Smooth muscle cell (in vitro differentiated cells): Measurements from ENCODE around the gene CNNM4. TPM values are rescaled to one million over a fixed set of nuclear protein-coding genes. Genes with fewer than 3 reads are reported as not detected.

Experiments
- DNase-seq: peaks from one replicate; lab custom pipeline; 2025; ENCODE audit not compliant: unreplicated experiment; lab: John Stamatoyannopoulos, UW
- H2AFZ ChIP-seq: fragments of 200-600 bp; sonication (generic); 2 replicates; pipeline ENCODE4 v1.6.0; 2016; ENCODE audit warnings: antibody characterized with exemption, low read depth, mild to moderate bottlenecking
- H3F3A ChIP-seq: fragments of 200-600 bp; sonication (generic); 2 replicates; pipeline ENCODE4 v1.6.0; 2017; ENCODE audit warnings: antibody characterized with exemption, low read depth
- H3K27ac ChIP-seq: fragments of 200-600 bp; sonication (generic); 2 replicates; pipeline ENCODE4 v1.5.1; 2016; ENCODE audit warnings: low read depth, mild to moderate bottlenecking
- H3K27me3 ChIP-seq: fragments of 200-600 bp; sonication (generic); 2 replicates; pipeline ENCODE4 v1.6.1; 2016; ENCODE audit warnings: low read depth, mild to moderate bottlenecking
- H3K36me3 ChIP-seq: fragments of 200-600 bp; sonication (generic); 2 replicates; pipeline ENCODE4 v1.5.1; 2016; ENCODE audit warnings: low read depth
- H3K4me1 ChIP-seq: fragments of 200-600 bp; sonication (generic); 2 replicates; pipeline ENCODE4 v1.5.1; 2016; ENCODE audit warnings: low read depth
- H3K4me2 ChIP-seq: fragments of 200-600 bp; sonication (generic); 2 replicates; pipeline ENCODE4 v1.6.0; 2016; ENCODE audit warnings: mild to moderate bottlenecking
- H3K4me3 ChIP-seq: fragments of 200-600 bp; sonication (generic); 2 replicates; pipeline ENCODE4 v1.5.1; 2016; ENCODE audit warnings: mild to moderate bottlenecking
- H3K79me2 ChIP-seq: fragments of 200-600 bp; sonication (generic); 2 replicates; pipeline ENCODE4 v1.6.0; 2016; ENCODE audit warnings: low read depth, mild to moderate bottlenecking
- H3K9ac ChIP-seq: fragments of 200-600 bp; sonication (generic); 2 replicates; pipeline ENCODE4 v1.6.0; 2016; ENCODE audit warnings: low read depth
- H3K9me3 ChIP-seq: fragments of 200-600 bp; sonication (generic); replicated peaks from 2 replicates; pipeline ENCODE4 v1.5.1; 2016; ENCODE audit warnings: low read depth
- H4K20me1 ChIP-seq: fragments of 200-600 bp; sonication (generic); 2 replicates; pipeline ENCODE4 v1.6.0; 2016; ENCODE audit warnings: low read depth
- CTCF ChIP-seq: fragments of 200-600 bp; sonication (generic); IDR thresholded peaks from 2 replicates; pipeline ENCODE4 v1.5.1; 2017; ENCODE audit warnings: borderline replicate concordance, mild to moderate bottlenecking, antibody characterized with exemption; ENCODE audit not compliant: insufficient read depth, poor library complexity, severe bottlenecking
- WGBS: methylation state at CpG from one replicate; pipeline ENCODE4 v1.1.7; 2016; ENCODE audit warnings: low lambda C conversion rate; 5-methylcytosine and 5-hydroxymethylcytosine counted together
- polyA plus RNA-seq: library from polyadenylated mRNA; unstranded; fragments of >200 nt; fragmentation: Nextera tagmentation; extraction: Ambion mirVana; gene quantifications from 2 replicates; pipeline ENCODE4 v1.2.1, GENCODE V29; 2016
- total RNA-seq: library from RNA; depleted of rRNA; stranded (reverse); fragments of >200 nt; gene quantifications from 2 replicates; pipeline ENCODE4 v1.2.3, GENCODE V29; 2014

CNNM4 gene
- total and polyA plus RNA-seq, 2 experiments from 2014 or later = 7.2 to 10.1 TPM

- DNase-seq = no peak
- H3F3A ChIP-seq = no peaks in the 10 kb centered on the region
- H3K27me3 ChIP-seq = no peaks in the 10 kb centered on the region
- H3K4me3 ChIP-seq = no peak overlapping the region
- H2AFZ ChIP-seq = no peak overlapping the region
- no peaks in the 10 kb centered on the region for H3K79me2 ChIP-seq
- no peak overlapping the region for H3K4me2 ChIP-seq
- peaks cover 7% of the 10 kb centered on the region for H4K20me1 ChIP-seq
- H3K4me1 ChIP-seq = no peaks in the 10 kb centered on the region
- WGBS = 61% methylated on average over 2 of the region's 2 CpGs
- no peak for TF ChIP-seq CTCF
- H3K36me3 ChIP-seq = no peaks in the 10 kb centered on the region
- no peaks in the 10 kb centered on the region for H3K9me3 ChIP-seq
- H3K9ac ChIP-seq = no peak overlapping the region
- peak overlapping the region; percentile 10 for H3K27ac ChIP-seq
These were observed 30.5 kb upstream of the CNNM4 start for GRCh38 chr2:96730212-96730611.

- Histone ChIP-seq H4K20me1 (peaks cover 7% of the 10 kb centered on the region), H3K27ac (no peak overlapping the region), H3K9ac (no peak overlapping the region), H2AFZ (no peak overlapping the region), H3F3A (no peaks in the 10 kb centered on the region), H3K36me3 (no peaks in the 10 kb centered on the region), H3K9me3 (no peaks in the 10 kb centered on the region), H3K4me2 (no peak overlapping the region), H3K79me2 (peaks cover 21% of the 10 kb centered on the region), H3K4me3 (no peak overlapping the region), H3K4me1 (peaks cover 2% of the 10 kb centered on the region), H3K27me3 (no peaks in the 10 kb centered on the region)
- no peak for TF ChIP-seq CTCF
- 94% methylated on average over 3 of the region's 3 CpGs for WGBS
- DNase-seq = no peak
These were observed 26.8 kb upstream of the CNNM4 start for GRCh38 chr2:96733931-96734330.

- Histone ChIP-seq H3K9ac (no peak overlapping the region), H3K27ac (no peak overlapping the region), H4K20me1 (peaks cover 7% of the 10 kb centered on the region), H3K36me3 (no peaks in the 10 kb centered on the region), H3F3A (no peaks in the 10 kb centered on the region), H3K4me2 (no peak overlapping the region), H3K79me2 (peaks cover 23% of the 10 kb centered on the region), H3K9me3 (no peaks in the 10 kb centered on the region), H3K4me1 (peaks cover 5% of the 10 kb centered on the region), H3K27me3 (no peaks in the 10 kb centered on the region), H2AFZ (no peak overlapping the region), H3K4me3 (no peak overlapping the region)
- WGBS = 85% methylated on average over 8 of the region's 8 CpGs
- DNase-seq = no peak
- no peak for TF ChIP-seq CTCF
These were observed 25.7 kb upstream of the CNNM4 start for GRCh38 chr2:96734880-96735583.

- Histone ChIP-seq H3K4me2 (no peak overlapping the region), H4K20me1 (peaks cover 7% of the 10 kb centered on the region), H3K79me2 (peaks cover 23% of the 10 kb centered on the region), H2AFZ (no peak overlapping the region), H3K27ac (no peak overlapping the region), H3K36me3 (no peaks in the 10 kb centered on the region), H3K9ac (no peak overlapping the region), H3F3A (no peaks in the 10 kb centered on the region), H3K4me3 (no peak overlapping the region), H3K9me3 (no peaks in the 10 kb centered on the region), H3K4me1 (peaks cover 9% of the 10 kb centered on the region), H3K27me3 (no peaks in the 10 kb centered on the region)
- WGBS = 81% methylated on average over 2 of the region's 2 CpGs
- TF ChIP-seq CTCF = no peak
- no peak for DNase-seq
These were observed 23.5 kb upstream of the CNNM4 start for GRCh38 chr2:96737251-96737650.
